ENCODE results near the gene GLDC.

- TF ChIP-seq CTCF (conservative IDR thresholded peaks at IDR 0.05) (no peak), EZH2 (IDR thresholded peaks at IDR 0.05; ENCODE audit: low read depth) (no peak)
These were observed 35.2 kb upstream of the GLDC start for GRCh38 chr9:6680797-6681146.
